Activated naive CD8-positive, alpha-beta T cell treated with anti-CD3 and anti-CD28 coated beads for 36 hours (primary cell): ENCODE data around the gene RAD18. TPM values are rescaled to one million over a fixed set of nuclear protein-coding genes. Genes with fewer than 3 reads are reported as not detected.

Source experiments
- DNase-seq: peaks from one replicate; pipeline ENCODE4 v3.0.0; 2021
- H3K27ac Mint-ChIP-seq: one replicate; pipeline ENCODE4 v1.8.0; 2022; ENCODE audit warnings: mild to moderate bottlenecking, moderate library complexity, mixed read lengths
- H3K27me3 Mint-ChIP-seq: one replicate; pipeline ENCODE4 v1.8.0; 2022; ENCODE audit warnings: mild to moderate bottlenecking, mixed read lengths
- H3K36me3 Mint-ChIP-seq: one replicate; pipeline ENCODE4 v1.8.0; 2021; ENCODE audit warnings: mild to moderate bottlenecking, mixed read lengths
- H3K4me1 Mint-ChIP-seq: one replicate; pipeline ENCODE4 v1.8.0; 2021; ENCODE audit warnings: mixed read lengths
- H3K4me3 Mint-ChIP-seq: one replicate; pipeline ENCODE4 v1.8.0; 2022; ENCODE audit warnings: mild to moderate bottlenecking, moderate library complexity, mixed read lengths
- H3K9me3 Mint-ChIP-seq: one replicate; pipeline ENCODE4 v1.8.0; 2022; ENCODE audit warnings: mixed read lengths
- total RNA-seq, 2 experiments: library from RNA; stranded (reverse); gene quantifications; one replicate each; pipeline ENCODE4 v1.2.3, GENCODE V29; 2021

The RAD18 gene
- total RNA-seq, 2 experiments from 2014 or later = 54.6 to 60.5 TPM

DNA sequence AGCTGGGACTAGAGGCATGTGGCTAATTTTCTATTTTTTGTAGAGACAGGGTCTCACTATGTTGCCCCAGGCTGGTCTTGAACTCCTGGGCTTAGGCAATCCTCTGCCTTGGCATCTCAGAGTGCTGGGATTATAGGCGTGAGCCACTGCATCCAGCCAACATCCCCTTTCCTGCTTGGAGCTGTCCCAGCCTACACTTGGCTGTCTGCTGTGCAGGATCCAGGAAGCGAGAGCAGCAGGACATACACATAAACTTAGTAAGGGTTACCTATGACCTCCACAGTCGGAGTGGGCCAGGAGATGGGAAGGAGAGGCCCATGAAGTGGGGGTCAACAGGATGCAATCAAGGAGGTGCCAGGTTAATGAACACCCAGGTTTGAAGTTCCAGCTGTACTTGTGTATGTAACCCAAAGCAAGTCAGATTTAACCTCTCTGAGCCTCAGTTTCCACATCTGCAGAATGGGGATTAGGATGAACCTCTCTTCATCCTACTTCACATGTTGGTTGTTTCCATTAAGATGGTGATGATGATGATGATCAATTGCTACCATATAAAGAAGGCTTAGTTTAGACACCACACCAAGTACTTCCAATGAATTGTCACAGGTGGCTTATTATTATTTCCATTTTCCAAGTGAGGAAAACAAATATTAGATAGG is 124.4 kb downstream of the RAD18 start:
- H3K36me3 Mint-ChIP-seq = peaks cover 3% of the 10 kb centered on the region
- no peaks in the 10 kb centered on the region for H3K27me3 Mint-ChIP-seq
- DNase-seq = no peak
- H3K4me1 Mint-ChIP-seq = no peaks in the 10 kb centered on the region
- no peak overlapping the region for H3K27ac Mint-ChIP-seq
- H3K9me3 Mint-ChIP-seq = no peaks in the 10 kb centered on the region
- no peak overlapping the region for H3K4me3 Mint-ChIP-seq

DNA sequence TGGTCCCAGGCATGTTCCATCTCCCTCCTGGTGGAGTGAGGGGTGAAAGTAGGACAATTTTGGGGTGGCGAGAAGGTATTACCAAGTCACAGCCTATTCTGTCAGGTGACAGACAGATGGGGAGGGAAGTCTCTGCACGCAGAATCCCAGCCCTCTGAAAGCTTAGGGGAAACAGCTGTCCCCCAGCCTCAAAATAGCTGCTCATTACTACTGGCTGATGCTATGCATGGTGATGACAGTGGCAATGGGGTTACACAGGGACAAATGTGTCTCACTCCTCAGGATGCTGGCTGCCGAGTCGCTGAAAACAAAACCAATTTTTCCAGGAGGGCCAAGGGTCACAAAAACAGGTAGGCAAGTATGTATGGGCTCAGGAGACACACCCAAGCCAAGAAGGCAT is 125.0 kb downstream of the RAD18 start:
- Mint-ChIP-seq H3K27ac (no peak overlapping the region), H3K27me3 (no peaks in the 10 kb centered on the region), H3K4me3 (no peak overlapping the region), H3K9me3 (no peaks in the 10 kb centered on the region), H3K36me3 (peaks cover 3% of the 10 kb centered on the region), H3K4me1 (no peaks in the 10 kb centered on the region)
- DNase-seq = no peak

DNA sequence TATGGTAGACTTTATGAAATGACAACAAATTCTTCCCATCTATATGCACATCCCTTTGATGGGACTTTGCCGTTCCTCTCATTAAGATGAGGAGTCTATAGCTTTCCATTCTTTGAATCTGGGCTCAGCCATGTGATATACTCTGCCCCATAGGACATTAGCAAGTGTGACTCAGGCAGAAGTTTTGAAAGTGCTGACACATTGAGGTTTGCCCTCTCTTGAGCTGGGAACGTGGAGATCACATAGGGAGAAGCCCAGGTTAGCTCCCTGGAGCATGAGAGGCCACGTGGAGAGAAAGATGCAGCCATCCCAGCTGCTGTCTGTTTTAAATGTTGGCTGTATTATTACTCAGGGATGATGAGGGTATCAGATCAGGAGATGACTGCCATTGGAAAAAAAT is 126.1 kb downstream of the RAD18 start:
- no peaks in the 10 kb centered on the region for H3K27me3 Mint-ChIP-seq
- no peak for DNase-seq
- no peaks in the 10 kb centered on the region for H3K4me1 Mint-ChIP-seq
- no peaks in the 10 kb centered on the region for H3K9me3 Mint-ChIP-seq
- H3K36me3 Mint-ChIP-seq = no peaks in the 10 kb centered on the region
- H3K4me3 Mint-ChIP-seq = no peak overlapping the region
- H3K27ac Mint-ChIP-seq = no peak overlapping the region

DNA sequence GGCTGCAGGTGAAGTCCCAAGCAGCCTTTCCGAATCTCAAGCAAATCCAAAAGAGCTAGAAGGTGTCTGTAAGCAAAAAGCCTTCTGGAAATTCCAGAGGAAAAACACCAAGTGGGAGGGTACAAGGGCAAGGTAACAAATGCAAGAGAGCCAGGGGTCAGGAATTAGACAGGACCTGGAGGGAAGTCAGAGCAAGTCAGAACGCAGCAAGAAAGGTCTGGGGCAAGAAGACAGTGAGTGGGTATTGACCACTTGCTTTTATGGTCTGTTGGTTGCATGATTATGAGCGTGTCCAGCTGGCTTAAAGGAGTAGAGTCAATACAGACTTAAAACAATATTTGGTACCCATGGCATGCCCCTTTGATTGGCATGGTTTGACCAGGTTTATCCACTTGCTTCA is 127.2 kb downstream of the RAD18 start:
- no peaks in the 10 kb centered on the region for H3K9me3 Mint-ChIP-seq
- H3K27ac Mint-ChIP-seq = no peak overlapping the region
- H3K27me3 Mint-ChIP-seq = no peaks in the 10 kb centered on the region
- H3K4me3 Mint-ChIP-seq = no peak overlapping the region
- DNase-seq = no peak
- no peaks in the 10 kb centered on the region for H3K4me1 Mint-ChIP-seq
- no peaks in the 10 kb centered on the region for H3K36me3 Mint-ChIP-seq

DNA sequence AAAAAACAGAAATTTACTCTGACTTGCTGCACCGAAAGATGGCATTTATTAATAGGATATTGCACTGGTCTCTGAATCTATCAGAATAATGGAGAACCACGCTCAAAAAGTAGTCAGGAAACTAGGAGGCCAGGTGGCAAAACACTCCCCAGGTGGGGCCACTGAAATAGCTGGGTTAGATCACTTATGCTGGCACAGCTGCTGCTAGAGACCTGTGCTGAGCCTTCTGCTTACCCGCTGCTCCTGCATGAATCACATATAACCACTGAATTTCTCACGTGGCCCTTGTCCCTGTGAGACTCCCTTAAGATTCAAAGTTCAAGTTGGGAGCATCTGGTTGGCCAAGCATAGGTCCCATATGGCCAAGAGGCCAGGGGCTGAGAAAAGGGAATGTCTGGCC is 127.9 kb downstream of the RAD18 start:
- Mint-ChIP-seq H3K27me3 (no peaks in the 10 kb centered on the region), H3K9me3 (no peaks in the 10 kb centered on the region), H3K4me3 (no peak overlapping the region), H3K4me1 (no peaks in the 10 kb centered on the region), H3K27ac (no peak overlapping the region), H3K36me3 (no peaks in the 10 kb centered on the region)
- no peak for DNase-seq

DNA sequence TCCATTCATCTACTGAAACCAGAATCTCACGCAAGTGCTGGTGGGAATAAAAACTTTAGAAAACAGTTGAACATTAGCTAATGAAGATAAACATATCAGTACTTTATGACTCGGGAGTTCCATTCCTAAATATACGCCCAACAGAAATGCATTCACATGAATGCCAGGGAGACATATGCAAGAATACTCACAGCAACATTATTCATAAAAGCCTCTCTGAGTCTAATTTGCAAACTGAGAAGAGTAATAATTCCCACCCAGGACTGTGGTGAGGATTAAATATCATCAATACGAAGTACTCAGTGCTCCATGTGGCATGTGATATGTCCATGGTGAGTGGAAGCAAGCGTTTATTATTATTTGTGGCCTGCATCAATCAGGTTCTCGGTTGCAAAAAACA is 128.3 kb downstream of the RAD18 start:
- no peaks in the 10 kb centered on the region for H3K27me3 Mint-ChIP-seq
- no peak overlapping the region for H3K4me3 Mint-ChIP-seq
- no peaks in the 10 kb centered on the region for H3K4me1 Mint-ChIP-seq
- no peak for DNase-seq
- H3K27ac Mint-ChIP-seq = no peak overlapping the region
- H3K36me3 Mint-ChIP-seq = no peaks in the 10 kb centered on the region
- no peaks in the 10 kb centered on the region for H3K9me3 Mint-ChIP-seq

DNA sequence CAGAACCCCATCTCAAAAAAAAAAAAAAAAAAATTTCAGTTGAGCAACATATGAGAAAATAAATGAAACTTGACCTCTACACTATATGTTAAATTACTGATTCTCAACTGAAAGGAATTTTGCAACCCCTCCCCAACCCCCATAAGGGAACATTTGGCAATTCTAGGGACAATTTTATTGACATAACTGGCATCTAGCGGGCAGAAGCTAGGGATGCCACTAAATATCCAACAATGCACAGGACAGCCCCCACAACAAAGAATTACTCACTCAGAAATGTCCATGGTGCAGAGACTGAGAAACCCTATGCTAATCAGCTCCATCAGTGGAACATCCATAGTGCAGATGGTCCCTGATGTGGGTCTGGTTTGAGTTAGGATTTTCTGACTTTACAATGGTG is 135.6 kb downstream of the RAD18 start:
- no peak for DNase-seq
- H3K4me1 Mint-ChIP-seq = no peaks in the 10 kb centered on the region
- no peaks in the 10 kb centered on the region for H3K9me3 Mint-ChIP-seq
- H3K27ac Mint-ChIP-seq = no peak overlapping the region
- no peaks in the 10 kb centered on the region for H3K36me3 Mint-ChIP-seq
- no peak overlapping the region for H3K4me3 Mint-ChIP-seq
- no peaks in the 10 kb centered on the region for H3K27me3 Mint-ChIP-seq

Other genes with a start within 250 kb of the RAD18 start
- gene CAV3, start 229.7 kb downstream of the RAD18 start, total RNA-seq = not detected
- gene OXTR, start 193.9 kb downstream of the RAD18 start, total RNA-seq = under 1 TPM; 0.60 to 0.70 TPM